MV-4-11 (cell line): Measurements from ENCODE around the gene MAGEB18.

Experiments
- DNase-seq: peaks from one replicate; lab custom pipeline; 2025; lab: John Stamatoyannopoulos, UW

The MAGEB18 gene

GRCh38 chrX:26138274-26138673, at the start of gene MAGEB18:
MAGEB18 (plus strand) TSS chrX:26138343; CDS start chrX:26138986, 643 bp downstream.
- no peak for DNase-seq

GRCh38 chrX:26100421-26100920, 37.7 kb upstream of the MAGEB18 start:
- no peak for DNase-seq

- no peak for DNase-seq
Measured at GRCh38 chrX:26109142-26109541, 29.0 kb upstream of the MAGEB18 start.

- DNase-seq = no peak
Measured at GRCh38 chrX:26146024-26146423, 7.9 kb downstream of the MAGEB18 start.

GRCh38 chrX:26160301-26160700, 22.2 kb downstream of the MAGEB18 start, which contains the start of gene MAGEB6B:
MAGEB6B (plus strand) TSS chrX:26160601; CDS start chrX:26160601, 0 bp downstream.
- DNase-seq = no peak
